Glomerular visceral epithelial cell (primary cell): ENCODE results near the gene ESAM.

ENCODE experiments used
- DNase-seq: peaks from one replicate; pipeline ENCODE4 v3.0.0-alpha.2; 2016; ENCODE audit errors: extremely low spot score

Gene ESAM

GRCh38 chr11:124753205-124753604, 8.9 kb downstream of the ESAM start:
- DNase-seq = no peak

- DNase-seq = no peak
Measured at GRCh38 chr11:124752471-124753102, 9.5 kb downstream of the ESAM start.

- DNase-seq = no peak
Measured at GRCh38 chr11:124751741-124752470, 10.2 kb downstream of the ESAM start, which contains the start of gene VSIG2. TSS of gene VSIG2 (minus strand) at chr11:124752255. CDS start at chr11:124752137, 118 bp downstream.

- no peak for DNase-seq
Measured at GRCh38 chr11:124751391-124751740, 10.7 kb downstream of the ESAM start.

GRCh38 chr11:124749912-124750311, 12.2 kb downstream of the ESAM start:
- DNase-seq = no peak

GRCh38 chr11:124748481-124749343, 13.4 kb downstream of the ESAM start:
- peak; percentile 25 for DNase-seq

GRCh38 chr11:124748100-124748418, 14.0 kb downstream of the ESAM start:
- DNase-seq = no peak

GRCh38 chr11:124747406-124748099, 14.5 kb downstream of the ESAM start:
- DNase-seq = no peak

- peak; percentile 83 for DNase-seq
Measured at GRCh38 chr11:124746621-124747243, 15.4 kb downstream of the ESAM start.

- no peak for DNase-seq
Measured at GRCh38 chr11:124745835-124746620, 16.1 kb downstream of the ESAM start.

- no peak for DNase-seq
Measured at GRCh38 chr11:124745270-124745834, 16.7 kb downstream of the ESAM start.

- DNase-seq = no peak
Measured at GRCh38 chr11:124743050-124743449, 19.0 kb downstream of the ESAM start.

- no peak for DNase-seq
Measured at GRCh38 chr11:124742555-124742954, 19.5 kb downstream of the ESAM start.

- DNase-seq = peak; percentile 30
Measured at GRCh38 chr11:124740277-124740882, 21.7 kb downstream of the ESAM start.

GRCh38 chr11:124739479-124740276, 22.4 kb downstream of the ESAM start, which contains the start of gene NRGN:
TSS of gene NRGN (plus strand) at chr11:124739942. CDS start at chr11:124740085, 143 bp downstream.
- peak; percentile 87 for DNase-seq

GRCh38 chr11:124738713-124739478, 23.2 kb downstream of the ESAM start:
- DNase-seq = no peak

GRCh38 chr11:124737638-124738305, 24.3 kb downstream of the ESAM start:
- no peak for DNase-seq

GRCh38 chr11:124736736-124737135, 25.4 kb downstream of the ESAM start:
- DNase-seq = no peak
